ENCODE results near the gene CD96.
"Not testable (repeated sequence)": the region's sequence is repeated elsewhere in the genome, so short reads cannot be mapped to it uniquely, and the experiment has no call there.

Gene CD96

DNA sequence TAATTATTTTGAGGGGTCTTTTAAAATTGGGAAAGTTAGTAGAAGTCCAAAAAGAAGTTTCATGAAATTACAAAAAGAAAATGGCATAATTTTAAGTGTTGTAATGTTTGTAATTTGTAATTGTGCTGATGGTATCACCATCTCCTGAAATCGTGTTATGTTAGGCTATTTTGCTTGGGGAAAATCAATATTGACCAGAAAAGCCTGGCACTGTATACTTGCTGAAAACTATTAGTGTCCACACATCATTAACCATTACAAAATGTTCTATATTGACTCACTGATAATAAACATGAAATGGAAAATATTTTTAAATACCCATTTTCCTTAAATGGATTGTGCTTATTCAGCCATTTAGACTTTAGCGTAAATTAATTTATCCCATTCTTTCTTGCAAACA, 93.4 kb downstream of the CD96 start:
- DNase-seq, result no peak

DNA sequence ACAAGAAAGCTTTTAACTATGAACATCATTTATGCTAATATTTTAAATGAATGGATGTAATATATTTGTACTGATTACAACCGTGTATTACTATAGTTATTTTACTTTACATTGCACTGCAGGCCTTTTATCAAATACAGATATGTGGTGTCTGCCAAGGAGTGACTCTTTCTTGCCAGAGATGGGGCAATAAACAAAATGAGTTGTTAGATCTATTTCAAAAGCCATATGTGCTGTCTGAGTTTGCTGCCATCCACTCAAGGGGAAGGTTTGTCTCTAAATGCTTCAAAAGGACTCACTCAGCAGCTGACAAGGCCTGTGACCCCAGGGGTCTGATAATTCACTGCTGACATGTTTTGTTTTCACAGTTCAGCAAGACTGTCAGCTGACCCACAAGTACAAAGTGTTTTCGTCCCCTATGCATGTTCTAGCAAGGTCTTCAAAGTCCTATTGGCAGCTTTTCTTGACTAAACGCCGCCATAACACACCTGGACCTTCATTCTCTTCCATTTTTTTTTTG, 94.4 kb downstream of the CD96 start:
- DNase-seq, result no peak

DNA sequence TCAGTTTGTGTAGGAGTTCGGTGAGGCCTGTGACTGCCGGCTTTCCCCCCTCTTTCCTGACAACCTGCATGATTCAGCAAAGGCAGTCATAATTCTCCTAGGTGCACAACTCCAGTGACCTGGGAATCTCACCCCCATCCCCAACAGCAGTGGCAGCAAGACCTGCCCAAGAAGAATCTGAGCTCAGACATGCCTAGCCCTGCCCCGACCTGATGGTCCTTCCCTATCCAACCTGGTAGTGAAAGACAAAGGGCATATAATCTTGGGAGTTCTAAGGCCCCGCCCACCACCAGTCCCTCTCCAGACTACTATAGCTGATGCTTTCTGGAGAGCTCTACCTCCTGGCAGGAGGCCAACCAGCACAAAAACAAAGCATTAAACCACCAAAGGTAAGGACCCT, 97.3 kb downstream of the CD96 start:
- no peak for DNase-seq

DNA sequence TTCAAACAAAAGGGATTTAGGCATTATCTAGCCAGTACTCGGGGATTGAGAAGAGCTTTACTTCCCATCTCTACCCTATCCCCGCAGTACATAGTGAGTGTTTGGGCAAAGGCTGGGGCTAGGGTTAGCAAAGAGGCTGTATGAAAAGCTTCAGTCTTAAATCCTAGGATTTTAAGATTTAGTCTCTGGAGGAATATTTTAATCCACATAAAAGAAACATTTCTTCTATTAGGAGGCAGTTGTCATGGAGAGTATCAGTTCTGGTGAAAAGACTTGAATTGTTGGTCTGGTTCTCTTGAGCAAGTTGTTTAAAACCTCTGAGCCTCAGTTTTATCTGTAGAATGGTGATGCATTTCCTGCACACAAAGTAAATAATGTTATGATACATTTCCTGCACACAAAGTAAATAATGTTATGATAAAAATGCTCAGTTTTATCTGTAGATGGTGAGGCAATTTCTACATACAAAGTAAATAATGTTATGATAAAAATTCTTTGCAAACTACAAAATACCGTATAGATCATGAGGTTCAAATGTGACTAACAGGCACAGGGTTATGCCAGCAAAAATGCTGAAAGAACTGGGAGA, 107.1 kb downstream of the CD96 start:
- no peak for DNase-seq

DNA sequence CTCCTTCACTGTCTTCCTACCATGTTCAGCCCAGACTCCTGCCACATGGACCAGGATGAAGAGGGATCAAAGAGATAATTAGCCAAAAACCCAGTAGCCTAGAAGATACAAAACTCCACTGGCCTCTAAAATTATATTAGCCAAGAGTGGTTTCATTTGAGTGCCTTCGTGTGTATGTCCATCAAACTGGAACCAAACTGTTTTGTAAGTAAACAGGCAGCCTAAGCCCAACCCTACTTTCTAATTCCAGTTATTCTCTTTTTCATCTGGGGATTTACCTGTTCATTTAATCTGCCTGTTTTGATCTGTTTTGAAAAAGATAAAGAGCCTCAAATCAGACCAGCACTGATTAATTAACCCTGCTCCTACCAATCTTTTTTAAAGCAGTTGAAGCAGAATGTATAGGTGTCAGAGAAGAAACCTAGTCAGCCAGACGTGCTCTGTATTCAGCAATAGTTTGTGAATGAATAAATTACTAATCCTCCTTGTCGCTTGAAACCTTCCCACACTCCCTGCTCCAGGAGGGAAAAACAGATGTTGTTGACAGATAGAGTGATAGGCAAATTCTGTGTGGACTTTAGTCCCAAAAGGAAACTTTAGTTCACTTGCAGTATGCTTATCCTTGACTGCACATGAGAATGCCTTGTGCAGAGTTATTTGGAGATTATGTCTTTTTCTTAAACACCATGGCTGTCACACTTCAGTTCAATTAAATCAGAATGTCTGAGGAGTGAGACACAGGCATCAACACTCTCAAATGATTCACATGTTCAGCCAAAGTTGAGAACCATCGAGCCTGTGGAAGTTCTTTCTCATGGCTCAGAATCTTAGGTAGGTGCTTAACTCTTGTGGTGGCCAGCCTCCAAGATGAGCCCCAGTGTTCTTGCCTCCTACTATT, 108.6 kb downstream of the CD96 start:
- no peak for DNase-seq

DNA sequence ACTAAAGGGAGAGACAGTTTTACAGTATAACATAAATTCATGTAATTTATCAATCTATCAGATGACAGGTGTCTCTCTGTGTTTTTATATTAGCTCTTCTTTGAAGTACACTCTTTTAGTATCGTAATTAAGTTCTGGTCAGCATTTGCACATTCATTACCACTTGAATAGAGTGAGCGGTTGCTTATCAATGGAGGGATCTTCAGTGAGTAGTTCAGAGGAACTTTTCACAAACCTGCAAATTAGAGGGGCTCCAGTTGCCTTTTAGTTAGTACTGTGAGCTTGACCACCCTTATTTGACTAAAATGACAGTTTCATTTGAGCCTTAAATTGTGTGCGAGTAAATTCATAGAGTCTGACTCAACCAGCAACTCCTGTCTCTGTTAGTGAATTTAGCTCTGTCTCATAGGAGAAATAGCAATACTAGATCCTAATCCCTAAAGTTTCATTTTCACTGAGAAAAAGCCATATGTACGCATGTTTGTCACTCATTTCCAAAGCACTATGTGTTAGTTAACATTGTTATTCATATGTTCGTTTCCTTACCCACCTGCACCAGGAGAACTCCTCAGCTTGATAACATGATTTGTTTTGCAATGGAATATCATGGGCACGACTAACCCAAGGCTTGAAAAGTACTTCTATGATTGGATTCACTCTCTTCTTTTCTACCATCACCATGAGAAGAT, 110.6 kb downstream of the CD96 start:
- no peak for DNase-seq

DNA sequence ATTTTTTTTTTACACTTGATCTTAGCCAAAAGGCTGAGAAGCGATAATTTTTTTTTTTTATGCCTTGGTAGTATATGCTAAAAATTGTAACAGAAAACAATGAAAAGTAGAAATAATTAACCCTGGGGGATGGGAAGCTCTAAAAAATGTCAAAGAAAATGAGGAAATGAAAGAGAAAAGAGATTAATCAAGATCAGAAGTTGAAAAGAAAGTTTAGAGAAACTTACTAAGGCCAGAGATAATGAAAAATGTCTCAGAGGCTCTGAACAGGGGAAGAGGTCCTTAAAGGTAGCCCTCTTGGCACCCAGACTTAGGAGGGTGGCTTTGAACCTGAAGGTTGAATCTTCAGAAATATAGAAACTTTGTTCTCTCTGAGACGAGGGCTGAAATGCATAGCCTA, 111.8 kb downstream of the CD96 start:
- DNase-seq, result no peak

DNA sequence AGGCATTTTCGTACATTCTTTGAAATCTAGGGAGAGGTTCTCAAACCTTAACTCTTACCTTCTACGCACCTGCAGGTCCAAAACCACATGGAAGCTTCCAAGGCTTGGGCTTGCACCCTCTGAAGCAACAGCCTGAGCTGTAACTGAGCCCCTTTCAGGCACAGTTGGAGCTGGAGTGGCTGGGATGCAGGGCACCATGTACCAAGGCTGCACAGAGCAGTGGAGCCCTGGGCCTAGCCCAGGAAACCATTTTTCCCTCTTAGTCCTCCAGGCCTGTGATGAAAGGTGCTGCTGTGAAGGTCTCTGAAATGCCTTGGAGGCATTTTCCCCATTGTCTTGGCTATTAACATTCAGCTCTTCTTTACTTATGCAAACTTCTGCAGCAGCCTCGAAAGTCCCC, 120.0 kb downstream of the CD96 start:
- no peak for DNase-seq

DNA sequence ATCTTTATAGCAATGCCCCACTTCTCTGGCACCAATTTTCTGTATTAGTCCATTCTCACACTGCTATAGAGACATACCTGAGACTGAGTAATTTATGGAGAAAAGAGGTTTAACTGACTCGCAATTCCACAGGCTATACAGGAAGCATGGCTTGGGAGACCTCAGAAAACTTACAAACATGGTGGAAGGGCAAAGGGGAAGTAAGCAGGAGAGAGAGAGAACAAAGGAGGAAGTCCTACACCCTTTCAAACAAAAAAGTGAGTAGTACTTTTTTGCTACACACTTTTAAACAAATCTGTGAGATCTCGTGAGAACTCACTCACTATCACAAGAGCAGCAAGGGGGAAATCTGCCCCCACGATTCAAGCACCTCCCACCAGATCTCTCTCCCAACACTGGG, 120.9 kb downstream of the CD96 start:
- no peak for DNase-seq

DNA sequence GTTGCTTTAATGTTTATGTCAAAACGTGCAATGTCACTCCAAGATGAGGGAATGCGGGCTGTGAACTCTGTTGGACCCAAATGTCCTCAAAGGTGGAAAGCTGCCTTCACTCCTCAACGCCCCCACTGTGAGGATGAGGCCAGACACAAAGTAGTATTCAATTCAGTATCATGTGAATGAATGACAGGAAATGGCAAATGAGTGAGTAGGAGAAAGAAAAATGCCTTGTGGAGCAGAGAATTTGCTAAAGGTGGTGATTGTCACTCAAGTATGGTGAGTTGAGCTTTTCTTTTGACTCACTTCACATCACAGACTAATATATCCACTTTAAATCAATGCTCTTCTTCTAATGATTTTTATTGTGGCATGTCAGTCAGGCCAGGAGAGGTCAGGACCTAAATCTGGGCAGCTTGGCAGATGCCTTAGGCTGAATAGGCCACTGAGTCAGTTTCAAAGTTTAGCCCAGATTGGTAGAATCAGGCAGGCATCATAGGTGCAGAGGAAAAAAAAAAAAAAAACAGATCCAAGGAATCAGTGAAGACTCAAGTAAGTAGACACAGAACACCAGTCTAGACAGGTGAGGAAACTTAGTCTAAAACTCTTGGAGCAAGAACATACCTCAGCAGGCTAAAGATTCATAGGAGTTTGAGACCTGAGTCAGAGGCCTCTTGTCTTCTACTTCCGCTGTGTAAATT, 124.2 kb downstream of the CD96 start:
- no peak for DNase-seq

DNA sequence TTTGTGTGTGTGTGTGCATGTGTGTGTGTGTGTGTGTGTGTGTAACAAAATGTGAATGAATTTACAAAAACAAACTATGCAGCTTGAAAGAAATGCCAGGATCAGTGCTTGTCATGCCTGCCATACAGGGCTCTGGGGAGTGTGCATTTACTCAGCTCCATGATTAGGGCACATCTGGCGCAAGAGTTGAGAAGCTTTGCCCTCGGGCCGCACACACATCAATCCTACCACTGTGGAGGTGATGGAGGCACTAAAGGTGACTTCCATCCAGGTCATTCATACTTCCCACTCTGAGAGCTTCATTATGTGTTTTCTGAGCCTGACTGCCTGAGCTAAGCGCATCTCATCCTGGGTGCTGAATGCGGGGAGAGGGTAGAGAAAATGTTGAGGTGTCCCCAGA, 125.2 kb downstream of the CD96 start:
- no peak for DNase-seq

DNA sequence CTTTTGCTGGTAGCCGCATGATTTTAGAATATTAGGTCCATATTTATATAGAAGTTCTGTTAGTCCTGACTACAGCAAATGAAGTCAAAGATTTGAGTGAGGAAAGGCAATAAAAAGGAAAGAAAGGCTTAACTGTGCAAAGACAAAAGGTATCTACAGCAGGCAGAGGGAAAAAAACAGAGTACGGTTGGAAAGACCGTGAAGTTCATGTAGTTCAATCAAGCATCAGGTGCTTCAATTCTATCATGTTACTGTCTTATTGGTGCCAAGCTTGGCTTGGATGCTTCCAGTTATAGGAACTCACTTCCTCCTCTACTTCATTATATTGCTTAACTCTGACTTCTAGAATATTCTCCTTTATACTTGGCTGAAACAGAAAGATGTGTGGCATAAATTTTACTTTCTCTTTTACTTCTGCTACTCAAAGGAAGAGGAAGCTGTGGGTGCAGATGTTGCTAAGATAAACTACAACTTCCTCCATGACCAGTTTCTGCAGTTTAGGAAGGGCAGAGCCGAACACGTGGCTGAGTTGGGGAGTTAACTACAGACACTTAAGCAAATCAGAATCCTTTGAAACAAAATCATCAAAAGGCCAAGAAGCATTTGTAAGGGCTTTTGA, 125.7 kb downstream of the CD96 start:
- DNase-seq, result peak; percentile 66 to 72

DNA sequence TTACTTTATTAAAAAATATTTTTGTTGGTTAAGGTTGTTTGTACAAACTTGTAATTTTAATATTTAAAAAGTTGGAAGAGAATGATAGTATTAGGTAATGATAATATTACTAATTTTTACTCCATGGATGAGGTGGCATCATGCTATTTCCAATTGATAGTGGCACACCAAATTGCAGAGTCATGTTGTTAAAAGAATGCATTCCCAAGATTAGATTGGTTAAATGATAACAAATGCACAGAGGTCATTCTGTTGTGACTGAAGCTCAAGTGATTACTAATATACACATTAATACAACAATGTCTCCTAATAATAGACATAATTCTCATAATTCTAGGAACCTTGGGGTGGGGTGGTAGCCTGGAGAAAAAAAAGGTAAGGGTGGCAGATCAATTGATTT, 126.3 kb downstream of the CD96 start:
- no peak for DNase-seq

DNA sequence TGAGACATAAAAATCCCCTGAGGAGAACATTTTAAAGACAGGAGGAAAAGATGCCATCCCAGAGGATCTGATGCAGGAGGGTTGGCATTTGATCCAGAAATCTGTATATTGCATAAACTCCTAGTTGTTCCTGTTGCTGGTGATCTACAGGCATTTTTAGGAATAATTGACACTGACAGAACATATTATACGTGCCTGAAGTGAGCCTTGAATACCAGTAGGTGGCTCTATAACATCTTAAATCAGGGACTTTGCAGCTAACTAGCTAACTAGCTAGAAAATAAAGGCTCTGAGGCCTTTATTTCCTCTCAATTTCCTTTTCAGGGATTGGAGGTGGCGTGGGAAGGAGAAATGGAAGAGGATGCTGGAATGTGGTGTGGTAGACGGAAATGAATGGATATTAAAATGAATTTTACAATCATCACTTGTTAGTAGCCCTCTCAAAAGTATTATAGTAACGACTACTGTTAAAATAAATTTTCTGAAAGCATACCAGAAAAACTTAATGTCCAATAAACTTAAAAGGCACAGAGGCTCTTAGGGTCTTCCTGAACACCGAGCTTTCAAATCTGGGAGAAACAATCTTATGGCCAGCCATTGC, 127.0 kb downstream of the CD96 start:
- no peak for DNase-seq

DNA sequence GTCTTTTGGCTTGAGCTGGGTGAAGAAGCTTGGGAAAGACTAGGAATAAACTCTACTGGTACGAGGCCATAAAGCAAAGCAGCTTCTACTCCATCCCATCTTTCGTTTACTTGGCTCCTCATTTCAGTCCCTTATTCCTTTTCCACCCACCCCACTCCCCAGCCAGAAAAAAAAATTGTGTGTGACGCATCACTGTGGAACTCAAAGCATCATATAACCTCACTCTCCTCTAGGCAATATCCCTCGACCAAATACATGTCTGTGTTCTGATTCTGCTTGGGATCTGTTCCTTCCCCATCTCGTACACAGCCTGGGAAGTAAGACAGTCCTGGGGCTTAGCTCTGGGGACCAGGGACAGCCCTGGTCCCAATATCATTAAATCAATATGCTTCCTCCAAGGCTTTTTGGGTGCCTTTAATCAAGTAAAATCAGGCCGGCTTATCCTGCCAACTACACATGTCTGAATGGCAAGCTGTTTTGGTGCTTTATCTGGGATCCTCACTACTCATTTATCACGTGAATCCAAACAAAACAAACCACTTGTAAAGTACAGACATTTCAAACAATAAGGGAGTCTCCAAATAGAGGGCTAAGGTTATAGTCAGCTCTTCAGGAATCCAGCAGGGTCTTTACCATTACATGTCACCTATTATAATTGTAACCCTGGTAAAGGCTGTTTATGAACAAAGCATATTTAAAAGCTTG, 128.1 kb downstream of the CD96 start:
- no peak for DNase-seq

DNA sequence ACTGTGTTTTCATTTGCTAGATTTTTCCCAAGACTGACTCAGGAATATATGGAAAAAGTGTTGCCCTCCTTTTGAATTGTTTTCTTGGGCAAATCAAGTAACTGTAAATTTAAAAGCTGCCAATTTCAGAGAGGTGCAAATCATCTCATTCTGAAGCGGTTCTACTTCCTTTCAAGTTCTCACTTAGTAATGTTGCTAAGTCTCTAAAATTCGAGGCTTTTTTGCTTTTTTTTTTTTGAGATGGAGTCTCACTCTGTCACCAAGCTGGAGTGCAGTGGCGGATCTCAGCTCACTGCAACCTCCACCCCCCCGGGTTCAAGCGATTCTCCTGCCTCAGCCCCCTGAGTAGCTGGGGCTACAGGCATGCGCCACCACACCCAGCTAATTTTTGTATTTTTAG, 130.5 kb downstream of the CD96 start:
- DNase-seq, result not testable (repeated sequence)

DNA sequence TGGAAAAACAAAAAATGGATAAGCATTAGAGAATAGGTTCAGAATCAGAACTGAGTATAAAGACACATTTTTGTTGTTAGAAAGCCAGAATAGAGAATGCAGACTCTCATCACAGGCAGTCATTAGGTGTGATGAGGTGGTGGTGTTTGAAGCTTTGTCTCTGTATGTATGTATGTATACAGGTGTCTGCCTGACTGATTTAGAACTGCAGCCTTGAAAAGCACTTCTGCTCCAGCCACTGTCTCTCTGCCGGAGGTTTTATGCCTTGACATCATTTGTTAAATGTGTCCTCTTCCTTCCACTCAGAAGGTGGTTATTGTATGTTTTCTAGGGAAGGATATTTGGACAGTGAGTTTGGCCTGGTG, 133.8 kb downstream of the CD96 start:
- DNase-seq, result no peak

DNA sequence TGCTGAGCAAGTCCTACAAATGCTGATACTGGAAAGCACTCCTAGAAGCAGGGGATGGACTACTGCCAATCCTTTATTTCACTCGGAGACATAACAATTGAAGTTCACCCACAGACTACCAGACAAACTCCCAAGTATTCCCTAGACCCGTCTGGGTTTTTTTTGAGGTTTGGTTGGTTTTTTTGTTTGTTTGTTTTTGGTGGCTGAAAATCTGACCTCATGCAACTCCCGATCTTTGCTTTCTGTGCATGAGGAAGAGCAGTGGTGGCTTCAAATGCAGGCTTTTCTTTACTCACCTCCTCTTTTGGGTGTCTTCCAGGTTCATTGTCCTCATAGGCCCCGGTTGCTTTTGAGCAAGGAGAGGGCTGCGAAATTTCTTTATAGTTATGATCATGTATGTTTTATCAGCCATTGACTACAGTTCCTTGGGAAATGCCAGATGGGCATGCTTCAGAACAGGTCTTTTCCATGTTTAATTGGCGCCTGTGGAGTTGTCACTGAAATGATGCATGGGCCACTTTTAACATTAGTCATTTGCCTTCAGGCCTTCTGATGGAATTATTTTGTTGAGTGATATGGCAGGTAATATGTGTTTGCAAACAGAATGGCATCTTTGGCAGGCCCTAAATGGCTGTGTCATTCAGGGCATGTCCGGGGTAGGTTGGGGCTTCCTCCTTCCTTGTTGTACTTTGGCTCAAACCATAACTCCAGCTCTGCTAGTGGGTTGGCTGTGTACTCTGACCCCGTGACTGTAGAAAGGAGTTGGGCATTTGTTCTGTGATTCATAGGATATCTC, 134.4 kb downstream of the CD96 start:
- DNase-seq, result no peak

DNA sequence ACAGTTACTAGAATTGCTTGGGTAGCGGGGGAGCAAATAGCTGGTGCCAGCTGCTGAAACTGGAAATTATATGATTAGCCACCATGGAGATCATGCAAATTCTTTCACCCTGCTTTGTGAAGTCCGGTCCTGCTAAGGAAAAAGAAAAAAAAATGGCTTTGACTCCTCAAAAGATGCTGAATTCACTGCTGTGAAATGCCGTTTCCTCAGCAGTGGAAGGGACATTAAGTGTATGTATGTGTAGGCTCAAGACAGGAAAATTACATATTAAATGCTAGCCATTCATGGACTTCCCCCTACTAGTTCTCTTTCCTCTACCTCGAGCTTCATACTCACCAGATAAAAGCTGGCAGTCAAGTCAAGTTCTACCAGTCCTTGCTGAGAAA, 135.0 kb downstream of the CD96 start:
- DNase-seq, result no peak

DNA sequence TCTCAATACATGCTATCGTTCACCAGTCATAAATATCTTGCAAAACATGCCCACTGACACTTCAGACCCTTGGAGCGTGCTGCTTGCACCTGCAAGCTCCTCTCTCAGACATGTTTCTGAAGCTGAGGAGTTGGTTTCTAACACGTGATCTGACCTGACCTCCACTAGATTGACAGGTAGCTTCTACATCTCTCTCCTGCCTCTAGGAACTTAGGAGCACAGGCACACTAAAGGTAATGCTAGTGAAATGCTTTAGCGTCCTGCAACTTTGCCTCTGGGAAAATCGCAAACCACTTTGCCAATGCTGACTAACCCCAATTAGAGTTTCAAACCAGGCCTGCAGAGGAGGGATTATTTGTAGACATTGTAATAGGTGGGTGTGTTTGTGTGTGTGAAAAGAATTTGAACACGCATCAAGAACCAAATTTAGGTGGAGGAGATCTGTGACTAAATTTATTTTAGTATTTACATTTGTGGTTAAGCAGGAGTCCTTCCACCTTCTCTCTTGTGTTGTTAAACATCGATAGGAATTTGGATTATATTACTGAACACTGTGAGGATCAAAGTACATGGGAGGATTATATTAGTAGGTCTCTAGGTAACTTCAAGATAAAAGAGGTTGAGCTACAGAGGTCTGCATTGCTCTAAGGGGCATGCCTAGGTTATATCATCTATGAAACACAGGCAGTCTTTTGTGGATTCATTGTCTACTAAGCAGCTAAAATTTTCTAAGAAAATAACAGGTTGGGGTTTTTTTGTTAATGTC, 139.8 kb downstream of the CD96 start:
- no peak for DNase-seq

All from activated CD4-positive, alpha-beta T cell treated with anti-CD3 and anti-CD28 coated beads for 4 hours (primary cell).